Keratinocyte (primary cell): ENCODE results near the gene MAGI2. TPM values are rescaled to one million over a fixed set of nuclear protein-coding genes. Genes with fewer than 3 reads are reported as not detected.

ENCODE experiments used
- DNase-seq: peaks from one replicate; pipeline ENCODE4 v3.0.0-alpha.2; 2011; ENCODE audit warnings: low read depth, missing footprints, low spot score
- FAIRE-seq: peaks from 2 replicates; lab custom pipeline; 2011; peaks lifted over from hg19 to GRCh38; lab: Jason Lieb, UNC
- H2AFZ ChIP-seq: 2 replicates; pipeline ENCODE4 v1.6.0; 2012; ENCODE audit warnings: low read length, control low read depth, inconsistent platforms; ENCODE audit not compliant: control insufficient read depth
- H3K27ac ChIP-seq: 2 replicates; pipeline ENCODE4 v1.5.1; 2011; ENCODE audit warnings: low read length; ENCODE audit not compliant: control insufficient read depth, insufficient read depth
- H3K27me3 ChIP-seq: 3 replicates; pipeline ENCODE4 v1.6.0; 2011; ENCODE audit warnings: low read length; ENCODE audit not compliant: control insufficient read depth, insufficient read depth; ENCODE audit errors: extremely low read depth
- H3K36me3 ChIP-seq, 2 experiments: 2 replicates in 1 of 2; 3 replicates in 1 of 2; pipeline ENCODE4 v1.5.1; 2011; ENCODE audit warnings: low read length in 2 of 2, mild to moderate bottlenecking in 1 of 2; ENCODE audit not compliant: control insufficient read depth in 2 of 2, insufficient read depth in 2 of 2; ENCODE audit errors: extremely low read depth in 1 of 2
- H3K4me1 ChIP-seq: 3 replicates; pipeline ENCODE4 v1.5.1; 2011; ENCODE audit warnings: low read length; ENCODE audit not compliant: control insufficient read depth, insufficient read depth; ENCODE audit errors: extremely low read depth
- H3K4me2 ChIP-seq: 3 replicates; pipeline ENCODE4 v1.6.0; 2011; ENCODE audit warnings: low read depth, low read length; ENCODE audit not compliant: control insufficient read depth, insufficient read depth; ENCODE audit errors: extremely low read depth
- H3K4me3 ChIP-seq, 3 experiments: fragments of 200-600 bp in 1 of 3; sonication (generic) in 1 of 3; 2 replicates in 2 of 3; 3 replicates in 1 of 3; pipeline ENCODE4 v1.5.1; 2011 to 2016; ENCODE audit warnings: low read length in 3 of 3, mild to moderate bottlenecking in 3 of 3, control low read depth in 2 of 3, inconsistent platforms in 1 of 3, low read depth in 1 of 3, mixed read lengths in 1 of 3, mixed run types in 1 of 3, moderate library complexity in 1 of 3; ENCODE audit not compliant: control insufficient read depth in 2 of 3, insufficient read depth in 2 of 3; ENCODE audit errors: extremely low read depth in 1 of 3
- H3K79me2 ChIP-seq: 2 replicates; pipeline ENCODE4 v1.6.0; 2012; ENCODE audit warnings: low read length; ENCODE audit not compliant: control insufficient read depth, insufficient read depth
- H3K9ac ChIP-seq: 3 replicates; pipeline ENCODE4 v1.6.0; 2011; ENCODE audit warnings: low read length; ENCODE audit not compliant: control insufficient read depth, insufficient read depth; ENCODE audit errors: extremely low read depth
- H3K9me1 ChIP-seq: 3 replicates; pipeline ENCODE4 v1.6.0; 2011; ENCODE audit warnings: low read length; ENCODE audit not compliant: control insufficient read depth, insufficient read depth; ENCODE audit errors: extremely low read depth
- H3K9me3 ChIP-seq: 2 replicates; pipeline ENCODE4 v1.5.1; 2012; ENCODE audit warnings: low read depth, low read length; ENCODE audit not compliant: control insufficient read depth
- H4K20me1 ChIP-seq: 3 replicates; pipeline ENCODE4 v1.6.0; 2011; ENCODE audit warnings: low read length; ENCODE audit not compliant: control insufficient read depth, insufficient read depth; ENCODE audit errors: extremely low read depth
- EZH2 ChIP-seq: IDR thresholded peaks from one replicate; pipeline ENCODE4 v1.6.1; 2012; ENCODE audit warnings: inconsistent platforms, mild to moderate bottlenecking, low read length, moderate library complexity
- dilution Hi-C: fragments of 300-500 bp; cut with MboI; formaldehyde crosslinking; loops from one replicate; pipeline ENCODE4 v1.7.0; 2020; ENCODE audit warnings: low sequenced_read_pairs; ENCODE audit not compliant: extremely low pct_ligation_motif_present
- polyA plus RNA-seq, 5 experiments: library from polyadenylated mRNA; depleted of rRNA in 3 of 5; stranded (reverse) in 3 of 5; stranded (forward) in 1 of 5; unstranded in 1 of 5; fragments of >200 nt; gene quantifications; 1 replicate in 1 of 5; 2 replicates in 3 of 5; 3 replicates in 1 of 5; pipeline versions ENCODE4 v1.2.1 to v1.2.3, GENCODE V29; 2011 to 2012; ENCODE audit warnings: missing spikeins in 2 of 5, low read depth in 1 of 5, low replicate concordance in 1 of 5
- TF ChIP-seq, protein P1 (sequence below), 3 experiments: IDR thresholded peaks in 1 of 3; conservative IDR thresholded peaks in 1 of 3; optimal IDR thresholded peaks in 1 of 3; 2 replicates in 2 of 3; 3 replicates in 1 of 3; pipeline versions ENCODE3 to v1.5.1; 2011; ENCODE audit warnings: low read length in 3 of 3, mild to moderate bottlenecking in 3 of 3, moderate library complexity in 2 of 3, control low read depth in 1 of 3, inconsistent platforms in 1 of 3; ENCODE audit not compliant: insufficient read depth in 2 of 3; ENCODE audit errors: extremely low read depth in 1 of 3

Gene MAGI2
- polyA plus RNA-seq, 1 donor (not counting 4 experiments of a cell fraction or from before 2014, with no cell fraction given): 0.07 TPM

- H3K4me3 ChIP-seq: no peak overlapping the region
- DNase-seq: no peak
- no peaks in the 10 kb centered on the region for H3K9me3 ChIP-seq
- H3K9ac ChIP-seq: no peak overlapping the region
- FAIRE-seq: no peak
- H3K27ac ChIP-seq: no peak overlapping the region
- TF ChIP-seq EZH2: no peak
- TF ChIP-seq, protein P1, sequence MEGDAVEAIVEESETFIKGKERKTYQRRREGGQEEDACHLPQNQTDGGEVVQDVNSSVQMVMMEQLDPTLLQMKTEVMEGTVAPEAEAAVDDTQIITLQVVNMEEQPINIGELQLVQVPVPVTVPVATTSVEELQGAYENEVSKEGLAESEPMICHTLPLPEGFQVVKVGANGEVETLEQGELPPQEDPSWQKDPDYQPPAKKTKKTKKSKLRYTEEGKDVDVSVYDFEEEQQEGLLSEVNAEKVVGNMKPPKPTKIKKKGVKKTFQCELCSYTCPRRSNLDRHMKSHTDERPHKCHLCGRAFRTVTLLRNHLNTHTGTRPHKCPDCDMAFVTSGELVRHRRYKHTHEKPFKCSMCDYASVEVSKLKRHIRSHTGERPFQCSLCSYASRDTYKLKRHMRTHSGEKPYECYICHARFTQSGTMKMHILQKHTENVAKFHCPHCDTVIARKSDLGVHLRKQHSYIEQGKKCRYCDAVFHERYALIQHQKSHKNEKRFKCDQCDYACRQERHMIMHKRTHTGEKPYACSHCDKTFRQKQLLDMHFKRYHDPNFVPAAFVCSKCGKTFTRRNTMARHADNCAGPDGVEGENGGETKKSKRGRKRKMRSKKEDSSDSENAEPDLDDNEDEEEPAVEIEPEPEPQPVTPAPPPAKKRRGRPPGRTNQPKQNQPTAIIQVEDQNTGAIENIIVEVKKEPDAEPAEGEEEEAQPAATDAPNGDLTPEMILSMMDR (optimal IDR thresholded peaks at IDR 0.05 in 1 of 3, IDR thresholded peaks at IDR 0.05 in 1 of 3, conservative IDR thresholded peaks at IDR 0.05 in 1 of 3; ENCODE audit: extremely low read depth in 1 of 3, insufficient read depth in 2 of 3, low read length in 3 of 3): no peak
- H3K4me1 ChIP-seq: no peaks in the 10 kb centered on the region
- H3K27me3 ChIP-seq: no peaks in the 10 kb centered on the region
- H4K20me1 ChIP-seq: no peaks in the 10 kb centered on the region
- H3K4me2 ChIP-seq: no peak overlapping the region
- H2AFZ ChIP-seq: no peak overlapping the region
- H3K9me1 ChIP-seq: no peaks in the 10 kb centered on the region
- H3K36me3 ChIP-seq: no peaks in the 10 kb centered on the region
- dilution Hi-C loops: no loop called here
- no peaks in the 10 kb centered on the region for H3K79me2 ChIP-seq
These were observed 848.3 kb downstream of the MAGI2 start for GRCh38 chr7:78605119-78605518.

DNA sequence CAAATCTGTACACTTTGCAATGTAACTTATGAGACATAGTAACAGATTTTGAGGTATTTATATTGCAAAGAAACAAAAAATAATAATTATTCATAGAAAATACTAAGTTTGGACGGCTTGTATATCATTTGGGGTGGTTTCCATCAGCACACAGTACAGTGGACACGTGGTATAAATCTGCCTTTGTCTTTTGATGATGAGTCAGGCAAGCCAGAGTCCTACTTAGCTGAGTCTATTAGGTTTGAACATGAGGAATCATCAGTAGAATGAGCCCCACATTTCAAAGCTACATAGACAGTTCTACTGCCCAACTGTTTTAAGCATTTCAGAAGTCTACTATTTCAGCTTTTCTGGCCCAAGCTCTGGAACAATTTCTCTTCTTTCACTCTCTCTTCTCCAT is 851.7 kb downstream of the MAGI2 start:
- no peak overlapping the region for H3K4me2 ChIP-seq
- H2AFZ ChIP-seq: no peak overlapping the region
- H3K9me1 ChIP-seq: no peaks in the 10 kb centered on the region
- H3K9ac ChIP-seq: no peak overlapping the region
- no peaks in the 10 kb centered on the region for H3K79me2 ChIP-seq
- no peaks in the 10 kb centered on the region for H3K36me3 ChIP-seq
- no peaks in the 10 kb centered on the region for H3K27me3 ChIP-seq
- DNase-seq (no peak), FAIRE-seq (no peak)
- H3K27ac ChIP-seq: no peak overlapping the region
- H3K4me1 ChIP-seq: no peaks in the 10 kb centered on the region
- dilution Hi-C loops: no loop called here
- TF ChIP-seq, protein P1 (optimal IDR thresholded peaks at IDR 0.05 in 1 of 3, IDR thresholded peaks at IDR 0.05 in 1 of 3, conservative IDR thresholded peaks at IDR 0.05 in 1 of 3; ENCODE audit: extremely low read depth in 1 of 3, insufficient read depth in 2 of 3, low read length in 3 of 3): no peak
- TF ChIP-seq EZH2: no peak
- H3K4me3 ChIP-seq: no peak overlapping the region
- no peaks in the 10 kb centered on the region for H4K20me1 ChIP-seq
- no peaks in the 10 kb centered on the region for H3K9me3 ChIP-seq
